Caco-2 (cell line): ENCODE data around the gene HMGB3. TPM values are rescaled to one million over a fixed set of nuclear protein-coding genes. Genes with fewer than 3 reads are reported as not detected.

Source experiments
- BruUV-seq: library from RNA; stranded (reverse); fragments of 400-500 nt; replicated peaks from 2 replicates; lab custom pipeline; 2021; lab: Mats Ljungman, UMichigan
- CTCF ChIA-PET: fragments of 300-600 bp; sonication (Branson Sonifier 250); formaldehyde crosslinking; loops from one replicate; lab custom pipeline; 2022; ENCODE audit warnings: antibody characterized with exemption; lab: Charles Lee
- POLR2A ChIA-PET: fragments of 300-600 bp; sonication (Branson Sonifier 250); formaldehyde crosslinking; loops from one replicate; lab custom pipeline; 2022; ENCODE audit warnings: antibody characterized with exemption; lab: Charles Lee
- DNase-seq, 2 experiments: peaks; one replicate each; pipeline versions ENCODE4 v3.0.0 to v3.0.0-alpha.2; 2020 to 2022
- H3K27me3 ChIP-seq: replicated peaks from 2 replicates; pipeline ENCODE4 v1.6.0; 2011; ENCODE audit warnings: low read length; ENCODE audit not compliant: control insufficient read depth, insufficient read depth
- H3K36me3 ChIP-seq: 2 replicates; pipeline ENCODE4 v1.5.1; 2011; ENCODE audit warnings: low read length; ENCODE audit not compliant: control insufficient read depth, insufficient read depth
- H3K4me1 ChIP-seq: fragments of 250-450 bp; sonication (Bioruptor Pico); 2 replicates; pipeline ENCODE4 v1.5.1; 2020; ENCODE audit warnings: mild to moderate bottlenecking
- H3K4me3 ChIP-seq: 2 replicates; pipeline ENCODE4 v1.5.1; 2011; ENCODE audit warnings: low read depth, mild to moderate bottlenecking, control low read depth, low read length
- H3K9me3 ChIP-seq: fragments of 250-450 bp; sonication (Bioruptor Pico); 2 replicates; pipeline ENCODE4 v1.5.1; 2020; ENCODE audit warnings: mild to moderate bottlenecking, moderate library complexity
- H3K27ac Mint-ChIP-seq: one replicate; pipeline ENCODE4 v1.8.0; 2022; ENCODE audit warnings: mixed read lengths; ENCODE audit not compliant: unreplicated experiment
- H3K27me3 Mint-ChIP-seq: one replicate; pipeline ENCODE4 v1.8.0; 2022; ENCODE audit warnings: mixed read lengths; ENCODE audit not compliant: insufficient read depth, unreplicated experiment
- H3K36me3 Mint-ChIP-seq: one replicate; pipeline ENCODE4 v1.8.0; 2022; ENCODE audit warnings: mild to moderate bottlenecking, mixed read lengths; ENCODE audit not compliant: insufficient read depth, unreplicated experiment
- H3K4me1 Mint-ChIP-seq: one replicate; pipeline ENCODE4 v1.8.0; 2022; ENCODE audit warnings: low read depth, mixed read lengths; ENCODE audit not compliant: unreplicated experiment
- H3K4me3 Mint-ChIP-seq: one replicate; pipeline ENCODE4 v1.8.0; 2022; ENCODE audit warnings: mild to moderate bottlenecking, moderate library complexity, mixed read lengths; ENCODE audit not compliant: unreplicated experiment
- H3K9me3 Mint-ChIP-seq: one replicate; pipeline ENCODE4 v1.8.0; 2022; ENCODE audit warnings: mixed read lengths; ENCODE audit not compliant: unreplicated experiment
- intact Hi-C: fragments of 100-400 bp; cut with micrococcal nuclease; formaldehyde crosslinking; loops from one replicate; pipeline ENCODE4 v1.10.0; 2022; ENCODE audit not compliant: unreplicated experiment
- total RNA-seq: library from RNA; stranded (reverse); gene quantifications from 2 replicates; pipeline ENCODE4 v1.2.3, GENCODE V29; 2022
- TF ChIP-seq, protein P1 (sequence below), 2 experiments: fragments of 200-600 bp in 1 of 2; IDR thresholded peaks; 1 replicate in 1 of 2; 2 replicates in 1 of 2; pipeline versions ENCODE4 v1.5.1 to v1.8.0; 2011 to 2022; ENCODE audit warnings: antibody characterized with exemption in 1 of 2, control low read depth in 1 of 2, inconsistent platforms in 1 of 2, low read depth in 1 of 2, low read length in 1 of 2, mild to moderate bottlenecking in 1 of 2, moderate library complexity in 1 of 2; ENCODE audit not compliant: insufficient read depth in 1 of 2, severe bottlenecking in 1 of 2, unreplicated experiment in 1 of 2

The HMGB3 gene
- total RNA-seq, 1 experiment from 2014 or later: 115 TPM

DNA sequence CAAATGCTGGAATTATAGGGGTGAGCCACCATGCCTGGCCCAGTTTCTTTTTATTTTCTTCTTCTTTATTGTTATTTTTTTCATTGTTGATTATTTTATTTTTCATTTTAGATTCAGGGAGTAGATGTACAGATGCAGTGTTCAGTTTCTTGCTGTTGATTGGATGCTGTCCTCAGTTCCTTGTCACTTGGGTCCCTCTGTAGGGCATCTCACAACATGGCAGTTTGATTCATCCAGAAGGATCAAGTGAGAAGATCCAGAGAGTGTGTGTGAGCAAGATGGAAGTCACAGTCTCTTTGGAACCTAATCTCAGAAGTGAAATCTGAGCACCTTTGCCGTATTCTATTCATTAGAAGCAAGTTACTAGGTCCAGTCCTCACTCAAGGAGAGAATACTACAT, 20.9 kb downstream of the HMGB3 start:
- Mint-ChIP-seq H3K36me3 (no peaks in the 10 kb centered on the region), H3K4me3 (no peak overlapping the region), H3K27me3 (no peaks in the 10 kb centered on the region), H3K27ac (no peak overlapping the region), H3K4me1 (no peaks in the 10 kb centered on the region), H3K9me3 (no peaks in the 10 kb centered on the region)
- ChIA-PET POLR2A (no interaction called here), CTCF (no interaction called here)
- Histone ChIP-seq H3K36me3 (no peaks in the 10 kb centered on the region), H3K27me3 (no peaks in the 10 kb centered on the region), H3K4me1 (no peaks in the 10 kb centered on the region), H3K9me3 (no peaks in the 10 kb centered on the region), H3K4me3 (no peak overlapping the region)
- intact Hi-C loops: loop anchor here (1.0 kb wide), 2 partner anchors 232 to 237 kb away; no protein-coding TSS in a partner anchor
- TF ChIP-seq, protein P1, sequence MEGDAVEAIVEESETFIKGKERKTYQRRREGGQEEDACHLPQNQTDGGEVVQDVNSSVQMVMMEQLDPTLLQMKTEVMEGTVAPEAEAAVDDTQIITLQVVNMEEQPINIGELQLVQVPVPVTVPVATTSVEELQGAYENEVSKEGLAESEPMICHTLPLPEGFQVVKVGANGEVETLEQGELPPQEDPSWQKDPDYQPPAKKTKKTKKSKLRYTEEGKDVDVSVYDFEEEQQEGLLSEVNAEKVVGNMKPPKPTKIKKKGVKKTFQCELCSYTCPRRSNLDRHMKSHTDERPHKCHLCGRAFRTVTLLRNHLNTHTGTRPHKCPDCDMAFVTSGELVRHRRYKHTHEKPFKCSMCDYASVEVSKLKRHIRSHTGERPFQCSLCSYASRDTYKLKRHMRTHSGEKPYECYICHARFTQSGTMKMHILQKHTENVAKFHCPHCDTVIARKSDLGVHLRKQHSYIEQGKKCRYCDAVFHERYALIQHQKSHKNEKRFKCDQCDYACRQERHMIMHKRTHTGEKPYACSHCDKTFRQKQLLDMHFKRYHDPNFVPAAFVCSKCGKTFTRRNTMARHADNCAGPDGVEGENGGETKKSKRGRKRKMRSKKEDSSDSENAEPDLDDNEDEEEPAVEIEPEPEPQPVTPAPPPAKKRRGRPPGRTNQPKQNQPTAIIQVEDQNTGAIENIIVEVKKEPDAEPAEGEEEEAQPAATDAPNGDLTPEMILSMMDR (IDR thresholded peaks at IDR 0.05; ENCODE audit: insufficient read depth in 1 of 2, low read depth in 1 of 2, low read length in 1 of 2, severe bottlenecking in 1 of 2, unreplicated experiment in 1 of 2): peak in 1 of 2 experiments; percentile 34
- no TSS peak for BruUV-seq
- no peak for DNase-seq

DNA sequence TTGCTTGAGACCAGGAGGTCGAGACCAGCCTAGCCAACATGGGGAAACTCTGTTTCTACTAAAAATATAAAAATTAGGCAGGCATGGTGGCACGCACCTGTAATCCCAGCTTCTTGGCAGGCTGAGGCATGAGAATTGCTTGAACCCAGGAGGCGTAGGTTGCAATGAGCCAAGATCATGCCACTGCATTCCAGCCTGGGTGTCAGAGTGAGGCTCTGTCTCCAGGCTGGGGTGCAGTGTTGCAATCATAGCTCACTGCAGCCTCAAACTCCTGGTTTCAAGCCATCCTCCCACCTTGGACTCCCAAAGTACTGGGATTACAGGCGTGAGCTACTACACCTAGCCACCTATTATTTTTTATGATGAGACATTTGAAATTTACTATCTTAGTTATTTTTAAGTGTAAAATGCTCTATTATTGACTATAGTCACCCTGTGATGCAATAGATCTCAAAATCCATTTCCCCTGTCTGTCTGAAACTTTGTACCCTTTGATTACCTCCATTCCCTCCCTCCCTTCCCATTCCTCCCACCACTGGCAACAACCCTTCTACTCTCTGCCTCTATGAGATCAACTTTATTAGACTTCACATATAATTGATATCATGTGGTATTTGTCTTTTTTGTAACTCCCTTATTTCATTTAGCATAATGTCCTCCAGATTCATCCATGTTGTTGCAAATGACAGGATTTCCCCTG, 23.4 kb downstream of the HMGB3 start:
- no peaks in the 10 kb centered on the region for H3K4me1 ChIP-seq
- intact Hi-C loops: no loop called here
- no peaks in the 10 kb centered on the region for H3K27me3 ChIP-seq
- Mint-ChIP-seq H3K9me3 (no peaks in the 10 kb centered on the region), H3K4me3 (no peak overlapping the region), H3K27ac (no peak overlapping the region), H3K36me3 (no peaks in the 10 kb centered on the region), H3K4me1 (no peaks in the 10 kb centered on the region), H3K27me3 (no peaks in the 10 kb centered on the region)
- ChIA-PET POLR2A (no interaction called here), CTCF (no interaction called here)
- H3K36me3 ChIP-seq: no peaks in the 10 kb centered on the region
- DNase-seq: no peak
- TF ChIP-seq, protein P1 (IDR thresholded peaks at IDR 0.05; ENCODE audit: insufficient read depth in 1 of 2, low read depth in 1 of 2, low read length in 1 of 2, severe bottlenecking in 1 of 2, unreplicated experiment in 1 of 2): no peak
- no peaks in the 10 kb centered on the region for H3K9me3 ChIP-seq
- H3K4me3 ChIP-seq: no peak overlapping the region
- no TSS peak for BruUV-seq

DNA sequence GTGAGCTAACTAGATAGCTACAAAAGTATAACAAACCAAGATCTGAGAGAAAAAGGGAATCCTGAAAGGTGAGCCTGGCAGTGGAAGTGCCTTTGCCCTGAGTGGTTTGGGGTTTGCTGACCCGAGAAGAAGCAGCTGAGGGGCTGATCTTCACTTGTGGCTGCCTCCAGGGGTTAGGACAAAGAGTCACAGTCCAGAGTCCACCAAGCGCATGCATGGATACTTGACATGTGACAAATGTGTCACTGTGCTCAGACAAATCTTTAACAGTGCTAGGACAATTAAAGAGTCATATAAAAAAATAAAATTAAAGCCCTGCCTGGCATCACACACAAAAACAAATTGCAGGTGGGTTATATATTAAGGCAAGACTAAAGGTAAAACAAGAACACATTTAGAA, 26.4 kb downstream of the HMGB3 start:
- Histone ChIP-seq H3K4me3 (no peak overlapping the region), H3K36me3 (no peaks in the 10 kb centered on the region), H3K9me3 (no peaks in the 10 kb centered on the region), H3K27me3 (no peaks in the 10 kb centered on the region), H3K4me1 (no peaks in the 10 kb centered on the region)
- BruUV-seq: no TSS peak
- Mint-ChIP-seq H3K36me3 (no peaks in the 10 kb centered on the region), H3K4me1 (no peaks in the 10 kb centered on the region), H3K9me3 (no peaks in the 10 kb centered on the region), H3K27me3 (no peaks in the 10 kb centered on the region), H3K4me3 (no peak overlapping the region), H3K27ac (no peak overlapping the region)
- POLR2A ChIA-PET: no interaction called here
- CTCF ChIA-PET: no interaction called here
- TF ChIP-seq, protein P1 (IDR thresholded peaks at IDR 0.05; ENCODE audit: insufficient read depth in 1 of 2, low read depth in 1 of 2, low read length in 1 of 2, severe bottlenecking in 1 of 2, unreplicated experiment in 1 of 2): no peak
- intact Hi-C loops: no loop called here
- DNase-seq: no peak
